GM12892 (cell line): ENCODE measurements around the gene CXCL13.

Experiments used
- POLR2A ChIP-seq: IDR thresholded peaks from 2 replicates; pipeline ENCODE4 v1.6.1; 2011; ENCODE audit warnings: low read depth, low read length, control low read depth
- POLR2AphosphoS5 ChIP-seq: IDR thresholded peaks from 2 replicates; pipeline ENCODE4 v1.6.1; 2011; ENCODE audit warnings: low read depth, low read length, control low read depth
- TAF1 ChIP-seq: IDR thresholded peaks from 2 replicates; pipeline ENCODE4 v1.6.1; 2011; ENCODE audit warnings: low read depth, mild to moderate bottlenecking, control low read depth, low read length, borderline replicate concordance

- no peak for TF ChIP-seq POLR2A
- TF ChIP-seq POLR2AphosphoS5: no peak
- TF ChIP-seq TAF1: no peak
These were observed 30.3 kb downstream of the CXCL13 start for GRCh38 chr4:77635876-77636275.
